ENCODE results near the gene HDGFL3.

Gene HDGFL3

GRCh38 chr15:83112956-83113299, 94.7 kb downstream of the HDGFL3 start:
- H3K27me3 ChIP-seq: peaks cover 6% of the 10 kb centered on the region
- no peak for DNase-seq
- no peaks in the 10 kb centered on the region; the same call in 1 of the 2 replicates for H3K9me3 ChIP-seq
- H3K36me3 ChIP-seq: no peaks in the 10 kb centered on the region
- no peak for TF ChIP-seq CTCF (IDR thresholded peaks at IDR 0.05; ENCODE audit: low read depth, low read length)
- H3K4me1 ChIP-seq: no peaks in the 10 kb centered on the region
- H3K4me3 ChIP-seq (ENCODE audit: low read depth, low read length): no peak overlapping the region

GRCh38 chr15:83112233-83112955, 95.2 kb downstream of the HDGFL3 start:
- Histone ChIP-seq H3K4me1 (no peaks in the 10 kb centered on the region), H3K27me3 (peaks cover 11% of the 10 kb centered on the region), H3K36me3 (no peaks in the 10 kb centered on the region), H3K9me3 (no peaks in the 10 kb centered on the region; the same call in 1 of the 2 replicates), H3K4me3 (ENCODE audit: low read depth, low read length) (no peak overlapping the region)
- DNase-seq: no peak
- no peak for TF ChIP-seq CTCF (IDR thresholded peaks at IDR 0.05; ENCODE audit: low read depth, low read length)

GRCh38 chr15:83111149-83111548, 96.5 kb downstream of the HDGFL3 start:
- no peak overlapping the region for H3K4me3 ChIP-seq (ENCODE audit: low read depth, low read length)
- TF ChIP-seq CTCF (IDR thresholded peaks at IDR 0.05; ENCODE audit: low read depth, low read length): no peak
- H3K4me1 ChIP-seq: no peaks in the 10 kb centered on the region
- H3K9me3 ChIP-seq: no peaks in the 10 kb centered on the region; the same call in 1 of the 2 replicates
- DNase-seq: no peak
- peaks cover 20% of the 10 kb centered on the region for H3K27me3 ChIP-seq
- no peaks in the 10 kb centered on the region for H3K36me3 ChIP-seq

GRCh38 chr15:83110381-83110780, 97.2 kb downstream of the HDGFL3 start:
- no peaks in the 10 kb centered on the region; the same call in 1 of the 2 replicates for H3K9me3 ChIP-seq
- TF ChIP-seq CTCF (IDR thresholded peaks at IDR 0.05; ENCODE audit: low read depth, low read length): no peak
- peaks cover 20% of the 10 kb centered on the region for H3K27me3 ChIP-seq
- H3K4me1 ChIP-seq: no peaks in the 10 kb centered on the region
- H3K36me3 ChIP-seq: no peaks in the 10 kb centered on the region
- DNase-seq: no peak
- no peak overlapping the region for H3K4me3 ChIP-seq (ENCODE audit: low read depth, low read length)

- DNase-seq: no peak
- no peak for TF ChIP-seq CTCF (IDR thresholded peaks at IDR 0.05; ENCODE audit: low read depth, low read length)
- Histone ChIP-seq H3K4me1 (no peaks in the 10 kb centered on the region), H3K4me3 (ENCODE audit: low read depth, low read length) (no peak overlapping the region), H3K27me3 (peaks cover 20% of the 10 kb centered on the region), H3K36me3 (no peaks in the 10 kb centered on the region), H3K9me3 (no peaks in the 10 kb centered on the region; the same call in 1 of the 2 replicates)
These were observed 98.1 kb downstream of the HDGFL3 start for GRCh38 chr15:83109532-83109931.

Data from BE2C (cell line).